HTERT RPE-1 (cell line): ENCODE results near the gene NINJ2.

Experiments
- in situ Hi-C: fragments of 300-500 bp; cut with MboI; formaldehyde crosslinking; loops from 4 replicates; pipeline ENCODE4 v1.14.3; 2020; ENCODE audit warnings: low sequenced_read_pairs

The NINJ2 gene

GRCh38 chr12:674272-674781 lies 11.1 kb upstream of the NINJ2 start:
- in situ Hi-C loops, result no loop called here

GRCh38 chr12:673849-674248 lies 10.6 kb upstream of the NINJ2 start:
- in situ Hi-C loops, result no loop called here

GRCh38 chr12:669576-669945 lies 6.3 kb upstream of the NINJ2 start:
- in situ Hi-C loops, result no loop called here

GRCh38 chr12:668090-668481 lies 4.8 kb upstream of the NINJ2 start:
- in situ Hi-C loops, result no loop called here

- in situ Hi-C loops, result no loop called here
Measured at GRCh38 chr12:666766-667308, 3.6 kb upstream of the NINJ2 start.

- in situ Hi-C loops, result no loop called here
Measured at GRCh38 chr12:666066-666465, 2.8 kb upstream of the NINJ2 start.

- in situ Hi-C loops, result no loop called here
Measured at GRCh38 chr12:664779-665092, 1.5 kb upstream of the NINJ2 start.

- in situ Hi-C loops, result no loop called here
Measured at GRCh38 chr12:664075-664778, 982 bp upstream of the NINJ2 start.

GRCh38 chr12:662566-663292 lies 516 bp downstream of the NINJ2 start:
- in situ Hi-C loops, result no loop called here

GRCh38 chr12:661720-662486 lies 1.3 kb downstream of the NINJ2 start:
- in situ Hi-C loops, result no loop called here

- in situ Hi-C loops, result no loop called here
Measured at GRCh38 chr12:659090-659683, 4.1 kb downstream of the NINJ2 start.

- in situ Hi-C loops, result no loop called here
Measured at GRCh38 chr12:650983-651382, 12.3 kb downstream of the NINJ2 start.

- in situ Hi-C loops, result no loop called here
Measured at GRCh38 chr12:647385-648085, 15.7 kb downstream of the NINJ2 start.

GRCh38 chr12:646442-647384 lies 16.5 kb downstream of the NINJ2 start:
- in situ Hi-C loops, result no loop called here

GRCh38 chr12:645563-646071 lies 17.6 kb downstream of the NINJ2 start:
- in situ Hi-C loops, result no loop called here

GRCh38 chr12:644818-645552 lies 18.3 kb downstream of the NINJ2 start:
- in situ Hi-C loops, result no loop called here

GRCh38 chr12:644303-644639 lies 19.0 kb downstream of the NINJ2 start:
- in situ Hi-C loops, result no loop called here

GRCh38 chr12:643475-644302 lies 19.6 kb downstream of the NINJ2 start:
- in situ Hi-C loops, result no loop called here
